Panc1 (cell line): ENCODE data around the gene BDH2. TPM values are rescaled to one million over a fixed set of nuclear protein-coding genes. Genes with fewer than 3 reads are reported as not detected.

ENCODE experiments used
- ATAC-seq: fragments of 200-7000 bp; cut with Tn5 transposase; 2 replicates; pipeline ENCODE4 v1.9.1; 2020; ENCODE audit warnings: mild to moderate bottlenecking, moderate library complexity
- BruUV-seq: library from RNA; stranded (reverse); fragments of 400-500 nt; replicated peaks from 2 replicates; lab custom pipeline; 2021; lab: Mats Ljungman, UMichigan
- CTCF ChIA-PET: fragments of 300-600 bp; sonication (Branson Sonifier 250); formaldehyde crosslinking; loops from one replicate; lab custom pipeline; 2022; ENCODE audit warnings: antibody characterized with exemption; lab: Charles Lee
- POLR2A ChIA-PET: fragments of 300-600 bp; sonication (Branson Sonifier 250); formaldehyde crosslinking; loops from one replicate; lab custom pipeline; 2022; ENCODE audit warnings: antibody characterized with exemption; lab: Charles Lee
- DNase-seq: peaks from one replicate; pipeline ENCODE4 v3.0.0-alpha.2; 2010; ENCODE audit warnings: low read depth, low spot score
- H3K27ac ChIP-seq: 2 replicates; pipeline ENCODE4 v1.5.1; 2011; ENCODE audit warnings: mild to moderate bottlenecking, low read length, inconsistent platforms
- H3K27me3 ChIP-seq: fragments of 200-500 bp; sonication (Bioruptor generic); 2 replicates; pipeline ENCODE4 v1.6.0; 2014; ENCODE audit warnings: low read length, inconsistent platforms; ENCODE audit not compliant: control insufficient read depth, insufficient read depth
- H3K36me3 ChIP-seq: fragments of 200-500 bp; sonication (Bioruptor generic); 2 replicates; pipeline ENCODE4 v1.5.1; 2014; ENCODE audit warnings: inconsistent platforms, mild to moderate bottlenecking, low read length, moderate library complexity; ENCODE audit not compliant: control insufficient read depth, insufficient read depth
- H3K4me1 ChIP-seq: 2 replicates; pipeline ENCODE4 v1.5.1; 2011; ENCODE audit warnings: inconsistent platforms, mild to moderate bottlenecking, low read length, moderate library complexity; ENCODE audit not compliant: control insufficient read depth, insufficient read depth
- H3K4me3 ChIP-seq, 2 experiments: 2 replicates each; pipeline ENCODE4 v1.5.1; 2011 to 2012; ENCODE audit warnings: low read depth in 2 of 2, low read length in 2 of 2, mild to moderate bottlenecking in 2 of 2, inconsistent platforms in 1 of 2, moderate library complexity in 1 of 2
- H3K9me3 ChIP-seq: fragments of 200-500 bp; sonication (Bioruptor generic); 2 replicates; pipeline ENCODE4 v1.5.1; 2014; ENCODE audit warnings: low read depth, mild to moderate bottlenecking, inconsistent platforms, low read length, moderate library complexity; ENCODE audit not compliant: control insufficient read depth, insufficient read depth
- POLR2AphosphoS5 ChIP-seq: IDR thresholded peaks from 2 replicates; pipeline ENCODE4 v1.6.1; 2012; ENCODE audit warnings: mild to moderate bottlenecking, low read depth, low read length, moderate library complexity
- SIN3A ChIP-seq: IDR thresholded peaks from 2 replicates; pipeline ENCODE4 v1.6.1; 2012; ENCODE audit warnings: low read depth, mild to moderate bottlenecking, low read length, moderate library complexity, borderline replicate concordance; ENCODE audit not compliant: insufficient read depth
- TCF7L2 ChIP-seq: IDR thresholded peaks from 2 replicates; pipeline ENCODE4 v1.6.1; 2011; ENCODE audit warnings: mild to moderate bottlenecking, low read depth, low read length, inconsistent platforms
- in situ Hi-C: cut with HindIII; loops from 2 replicates; pipeline ENCODE4 v1.10.0; 2016; ENCODE audit warnings: low sequenced_read_pairs, low pct_unique_long_range_greater_than_20kb
- intact Hi-C: fragments of 100-400 bp; cut with micrococcal nuclease; formaldehyde crosslinking; loops from one replicate; pipeline ENCODE4 v1.10.0; 2022; ENCODE audit not compliant: unreplicated experiment
- total RNA-seq: library from RNA; stranded (reverse); gene quantifications from one replicate; pipeline ENCODE4 v1.2.1, GENCODE V29; 2021; ENCODE audit not compliant: unreplicated experiment
- TF ChIP-seq, protein P1 (sequence below), 2 experiments: IDR thresholded peaks; 2 replicates each; pipeline ENCODE4 v1.6.1; 2011 to 2012; ENCODE audit warnings: low read depth in 2 of 2, control low read depth in 1 of 2, low read length in 1 of 2, mild to moderate bottlenecking in 1 of 2, moderate library complexity in 1 of 2; ENCODE audit not compliant: insufficient read depth in 1 of 2
- TF ChIP-seq, protein P2 (sequence below): fragments of 450-650 bp; IDR thresholded peaks from 2 replicates; pipeline ENCODE4 v1.5.1; 2017; ENCODE audit warnings: mild to moderate bottlenecking

Gene BDH2
- total RNA-seq, 1 experiment from 2014 or later = 0.98 TPM

DNA sequence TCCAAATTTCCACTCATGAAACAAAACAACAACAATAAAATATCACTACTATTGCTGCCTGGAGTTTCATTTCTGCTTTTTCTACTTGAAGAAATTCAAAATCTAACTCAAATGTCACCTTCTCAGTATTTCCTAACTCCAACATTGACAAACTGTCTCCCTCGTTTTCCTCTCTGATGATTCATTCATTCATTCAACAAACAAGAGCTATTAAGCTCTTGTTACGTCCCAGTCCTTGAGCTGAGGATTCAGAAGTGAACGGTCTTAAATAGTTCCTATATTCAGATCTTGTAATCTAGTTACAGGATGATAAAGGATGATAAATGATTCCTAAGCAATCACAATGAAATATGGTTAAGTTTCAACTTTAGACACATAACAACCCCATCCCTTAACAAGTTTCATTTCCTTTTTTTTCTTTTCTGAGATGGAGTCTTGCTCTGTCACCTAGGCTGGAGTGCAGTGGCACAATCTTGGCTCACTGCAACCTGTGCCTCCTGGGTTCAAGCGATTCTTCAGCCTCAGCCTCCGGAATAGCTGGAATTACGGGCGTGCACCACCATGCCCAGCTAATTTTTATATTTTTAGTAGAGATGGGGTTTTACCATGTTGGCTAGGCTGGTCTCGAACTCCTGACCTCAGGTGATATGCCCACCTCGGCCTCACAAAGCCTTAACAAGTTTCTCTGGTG is 24.7 kb downstream of the BDH2 start:
- DNase-seq = no peak
- H3K9me3 ChIP-seq = no peaks in the 10 kb centered on the region
- no peak for ATAC-seq
- no peaks in the 10 kb centered on the region for H3K27me3 ChIP-seq
- intact Hi-C loops (no loop called here), in situ Hi-C loops (no loop called here)
- CTCF ChIA-PET = no interaction called here
- TF ChIP-seq, protein P1, sequence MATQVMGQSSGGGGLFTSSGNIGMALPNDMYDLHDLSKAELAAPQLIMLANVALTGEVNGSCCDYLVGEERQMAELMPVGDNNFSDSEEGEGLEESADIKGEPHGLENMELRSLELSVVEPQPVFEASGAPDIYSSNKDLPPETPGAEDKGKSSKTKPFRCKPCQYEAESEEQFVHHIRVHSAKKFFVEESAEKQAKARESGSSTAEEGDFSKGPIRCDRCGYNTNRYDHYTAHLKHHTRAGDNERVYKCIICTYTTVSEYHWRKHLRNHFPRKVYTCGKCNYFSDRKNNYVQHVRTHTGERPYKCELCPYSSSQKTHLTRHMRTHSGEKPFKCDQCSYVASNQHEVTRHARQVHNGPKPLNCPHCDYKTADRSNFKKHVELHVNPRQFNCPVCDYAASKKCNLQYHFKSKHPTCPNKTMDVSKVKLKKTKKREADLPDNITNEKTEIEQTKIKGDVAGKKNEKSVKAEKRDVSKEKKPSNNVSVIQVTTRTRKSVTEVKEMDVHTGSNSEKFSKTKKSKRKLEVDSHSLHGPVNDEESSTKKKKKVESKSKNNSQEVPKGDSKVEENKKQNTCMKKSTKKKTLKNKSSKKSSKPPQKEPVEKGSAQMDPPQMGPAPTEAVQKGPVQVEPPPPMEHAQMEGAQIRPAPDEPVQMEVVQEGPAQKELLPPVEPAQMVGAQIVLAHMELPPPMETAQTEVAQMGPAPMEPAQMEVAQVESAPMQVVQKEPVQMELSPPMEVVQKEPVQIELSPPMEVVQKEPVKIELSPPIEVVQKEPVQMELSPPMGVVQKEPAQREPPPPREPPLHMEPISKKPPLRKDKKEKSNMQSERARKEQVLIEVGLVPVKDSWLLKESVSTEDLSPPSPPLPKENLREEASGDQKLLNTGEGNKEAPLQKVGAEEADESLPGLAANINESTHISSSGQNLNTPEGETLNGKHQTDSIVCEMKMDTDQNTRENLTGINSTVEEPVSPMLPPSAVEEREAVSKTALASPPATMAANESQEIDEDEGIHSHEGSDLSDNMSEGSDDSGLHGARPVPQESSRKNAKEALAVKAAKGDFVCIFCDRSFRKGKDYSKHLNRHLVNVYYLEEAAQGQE (IDR thresholded peaks at IDR 0.05; ENCODE audit: insufficient read depth in 1 of 2, low read depth in 2 of 2, low read length in 1 of 2) = no peak
- TF ChIP-seq TCF7L2 = no peak
- no peak for TF ChIP-seq SIN3A
- TF ChIP-seq, protein P2, sequence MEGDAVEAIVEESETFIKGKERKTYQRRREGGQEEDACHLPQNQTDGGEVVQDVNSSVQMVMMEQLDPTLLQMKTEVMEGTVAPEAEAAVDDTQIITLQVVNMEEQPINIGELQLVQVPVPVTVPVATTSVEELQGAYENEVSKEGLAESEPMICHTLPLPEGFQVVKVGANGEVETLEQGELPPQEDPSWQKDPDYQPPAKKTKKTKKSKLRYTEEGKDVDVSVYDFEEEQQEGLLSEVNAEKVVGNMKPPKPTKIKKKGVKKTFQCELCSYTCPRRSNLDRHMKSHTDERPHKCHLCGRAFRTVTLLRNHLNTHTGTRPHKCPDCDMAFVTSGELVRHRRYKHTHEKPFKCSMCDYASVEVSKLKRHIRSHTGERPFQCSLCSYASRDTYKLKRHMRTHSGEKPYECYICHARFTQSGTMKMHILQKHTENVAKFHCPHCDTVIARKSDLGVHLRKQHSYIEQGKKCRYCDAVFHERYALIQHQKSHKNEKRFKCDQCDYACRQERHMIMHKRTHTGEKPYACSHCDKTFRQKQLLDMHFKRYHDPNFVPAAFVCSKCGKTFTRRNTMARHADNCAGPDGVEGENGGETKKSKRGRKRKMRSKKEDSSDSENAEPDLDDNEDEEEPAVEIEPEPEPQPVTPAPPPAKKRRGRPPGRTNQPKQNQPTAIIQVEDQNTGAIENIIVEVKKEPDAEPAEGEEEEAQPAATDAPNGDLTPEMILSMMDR = no peak
- no peak for TF ChIP-seq POLR2AphosphoS5
- H3K4me1 ChIP-seq = peaks cover 15% of the 10 kb centered on the region
- H3K36me3 ChIP-seq = no peaks in the 10 kb centered on the region
- peak overlapping the region; percentile 84; the same call in 1 of the 2 replicates for H3K27ac ChIP-seq
- H3K4me3 ChIP-seq = peak overlapping the region; percentile 68 to 74
- BruUV-seq = no TSS peak
- POLR2A ChIA-PET = interaction anchor here (0.6 kb wide), 1 partner anchor 242 kb away, joined by 3 read pairs; no protein-coding TSS in a partner anchor

DNA sequence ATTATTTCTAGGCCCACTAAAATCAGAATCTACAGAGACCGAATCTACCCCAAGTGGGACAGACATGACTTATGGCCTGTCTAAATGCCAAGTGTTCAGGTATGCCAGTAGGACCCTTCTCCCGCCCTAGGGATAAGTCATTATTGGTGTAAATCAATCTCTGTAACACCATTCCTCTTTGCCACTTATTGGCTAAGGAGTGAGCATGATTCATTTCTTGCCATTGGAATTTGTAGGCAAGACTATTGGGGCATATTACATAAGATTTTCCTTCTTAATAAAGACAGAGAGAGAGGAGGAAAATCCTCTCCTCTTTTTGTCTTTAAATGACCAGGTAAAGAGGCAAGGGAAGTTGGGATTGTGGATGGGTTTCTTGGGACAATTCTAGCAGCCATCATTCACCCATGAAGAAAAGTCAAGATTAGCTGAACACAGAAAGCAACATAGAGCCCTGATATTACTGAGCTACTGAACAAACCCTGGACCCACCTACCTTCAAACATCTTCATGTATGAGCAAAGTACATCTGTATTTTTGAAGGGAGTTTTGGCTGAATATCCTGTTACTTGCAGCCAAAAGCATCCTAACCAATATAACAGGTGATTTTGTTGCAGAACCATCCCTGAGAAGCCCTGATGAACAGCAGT is 25.7 kb downstream of the BDH2 start:
- POLR2A ChIA-PET = interaction anchor here (0.6 kb wide), 1 partner anchor 241 kb away, joined by 3 read pairs; no protein-coding TSS in a partner anchor
- CTCF ChIA-PET = no interaction called here
- no peak for DNase-seq
- no peak overlapping the region for H3K4me3 ChIP-seq
- H3K27ac ChIP-seq = no peak overlapping the region
- no peaks in the 10 kb centered on the region for H3K27me3 ChIP-seq
- in situ Hi-C loops (no loop called here), intact Hi-C loops (no loop called here)
- no peak for ATAC-seq
- no TSS peak for BruUV-seq
- H3K4me1 ChIP-seq = peaks cover 15% of the 10 kb centered on the region
- no peaks in the 10 kb centered on the region for H3K36me3 ChIP-seq
- TF ChIP-seq, protein P2 = no peak
- no peak for TF ChIP-seq TCF7L2
- no peak for TF ChIP-seq SIN3A
- TF ChIP-seq POLR2AphosphoS5 = no peak
- TF ChIP-seq, protein P1 (IDR thresholded peaks at IDR 0.05; ENCODE audit: insufficient read depth in 1 of 2, low read depth in 2 of 2, low read length in 1 of 2) = no peak
- no peaks in the 10 kb centered on the region for H3K9me3 ChIP-seq
